EH (cell line): Measurements from ENCODE around the gene YBX2.
A peak's percentile ranks its signal among the peaks of the same experiment; 100 is the strongest.

Source experiments
- DNase-seq: peaks from one replicate; pipeline ENCODE4 v3.0.0-alpha.2; 2015; ENCODE audit warnings: low read depth

Gene YBX2

GRCh38 chr17:7322520-7323194 lies 28.2 kb upstream of the YBX2 start:
- no peak for DNase-seq

- DNase-seq = no peak
Observed at GRCh38 chr17:7321466-7321865, 27.0 kb upstream of the YBX2 start.

DNA sequence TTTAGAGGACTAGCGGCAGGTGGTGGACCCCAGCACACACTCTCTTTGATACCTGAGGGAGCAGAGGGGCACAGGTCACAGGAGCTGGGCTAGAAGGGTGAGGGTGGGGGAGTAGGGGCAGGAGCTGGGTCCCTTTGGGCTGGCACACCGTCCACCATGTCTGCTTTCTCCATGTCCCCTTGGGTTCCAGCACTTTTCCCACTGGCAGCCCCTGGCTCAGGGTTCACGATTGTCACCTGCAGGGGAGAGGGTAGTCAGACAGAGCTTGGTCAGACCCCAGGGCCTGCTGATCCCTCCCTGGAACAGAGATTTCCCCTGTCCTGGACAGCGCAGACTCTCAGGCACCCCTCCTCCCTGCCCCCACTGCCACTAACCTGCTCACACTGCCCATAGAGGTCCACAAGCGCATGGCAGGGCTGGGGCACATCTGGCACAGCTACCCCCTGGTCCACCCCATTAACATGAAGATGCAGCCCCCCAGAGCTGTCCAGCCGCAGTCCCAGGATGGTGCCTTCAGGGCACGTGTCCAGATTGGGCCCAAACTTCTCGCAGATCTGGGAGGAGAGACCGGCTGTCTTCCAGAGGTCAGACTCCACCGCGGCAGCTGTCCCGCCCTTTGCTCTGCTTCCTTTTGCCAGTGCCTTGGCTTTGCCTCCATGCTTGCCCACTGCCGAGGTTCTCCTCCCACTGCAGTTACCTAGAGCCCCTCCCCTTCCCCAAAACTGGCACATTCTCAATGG lies 23.9 kb upstream of the YBX2 start:
- DNase-seq = no peak

DNA sequence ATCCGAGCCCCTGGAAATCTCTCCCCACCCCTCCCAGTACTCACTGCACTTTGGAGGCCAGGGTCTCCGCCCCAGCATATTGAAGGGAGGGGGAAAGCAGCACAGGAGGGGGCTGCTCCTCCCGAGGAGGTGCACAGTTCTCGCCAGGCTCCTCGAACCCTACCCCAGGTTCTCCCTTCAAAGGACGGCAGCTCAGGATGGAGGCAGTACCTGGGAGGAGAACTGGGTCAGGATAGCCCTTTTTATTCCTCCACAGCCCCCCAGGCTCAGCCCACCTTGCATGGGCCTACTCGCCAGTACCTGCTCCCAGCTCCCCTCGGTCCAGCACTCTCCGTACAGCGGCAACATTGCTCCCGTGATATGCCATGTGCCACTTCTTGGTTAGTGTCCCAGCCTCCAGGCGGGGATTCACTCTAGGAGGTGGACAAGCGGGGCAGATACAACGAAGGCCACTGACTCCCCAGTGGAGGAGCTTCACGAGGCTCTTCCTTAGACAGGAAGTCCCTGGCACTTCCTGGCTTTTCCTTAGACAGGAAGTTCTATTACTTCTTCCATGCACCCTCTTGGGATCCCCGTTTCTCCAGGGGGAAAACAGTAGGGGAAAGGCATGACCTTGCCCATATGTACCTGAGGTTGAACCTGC lies 22.8 kb upstream of the YBX2 start:
- no peak for DNase-seq

DNA sequence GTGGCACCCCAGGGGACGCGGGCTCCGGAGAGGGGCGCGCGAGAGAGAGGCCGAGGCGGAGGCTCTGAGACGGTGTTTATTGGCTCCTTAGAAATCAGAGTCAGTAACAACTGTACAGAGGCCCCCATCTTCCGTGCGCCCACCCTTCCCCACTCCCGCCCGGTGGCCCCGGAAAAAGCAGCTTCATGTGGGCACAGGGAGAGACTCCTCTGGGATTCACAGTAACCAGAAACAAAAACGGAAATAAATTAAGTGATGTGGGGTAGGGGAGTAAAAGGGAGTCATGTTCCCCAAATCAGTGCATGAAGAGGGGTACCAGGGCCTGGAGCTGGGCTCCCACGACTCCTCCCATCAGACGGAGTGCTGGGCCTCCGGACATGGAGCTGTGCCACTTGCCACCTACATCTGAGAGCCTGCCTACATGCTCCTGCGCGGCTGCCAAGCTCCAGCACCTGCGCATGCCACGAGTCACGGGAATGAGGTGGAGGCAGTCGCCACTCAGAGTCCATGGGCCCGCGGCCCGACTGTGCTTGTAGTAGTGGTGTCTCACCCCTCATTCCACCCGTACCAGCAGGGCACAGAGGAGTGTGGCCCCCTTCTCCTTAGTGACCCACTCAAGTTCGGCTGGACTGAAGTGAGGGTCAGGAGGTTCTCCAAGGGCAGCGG lies 21.3 kb upstream of the YBX2 start:
- DNase-seq = no peak

DNA sequence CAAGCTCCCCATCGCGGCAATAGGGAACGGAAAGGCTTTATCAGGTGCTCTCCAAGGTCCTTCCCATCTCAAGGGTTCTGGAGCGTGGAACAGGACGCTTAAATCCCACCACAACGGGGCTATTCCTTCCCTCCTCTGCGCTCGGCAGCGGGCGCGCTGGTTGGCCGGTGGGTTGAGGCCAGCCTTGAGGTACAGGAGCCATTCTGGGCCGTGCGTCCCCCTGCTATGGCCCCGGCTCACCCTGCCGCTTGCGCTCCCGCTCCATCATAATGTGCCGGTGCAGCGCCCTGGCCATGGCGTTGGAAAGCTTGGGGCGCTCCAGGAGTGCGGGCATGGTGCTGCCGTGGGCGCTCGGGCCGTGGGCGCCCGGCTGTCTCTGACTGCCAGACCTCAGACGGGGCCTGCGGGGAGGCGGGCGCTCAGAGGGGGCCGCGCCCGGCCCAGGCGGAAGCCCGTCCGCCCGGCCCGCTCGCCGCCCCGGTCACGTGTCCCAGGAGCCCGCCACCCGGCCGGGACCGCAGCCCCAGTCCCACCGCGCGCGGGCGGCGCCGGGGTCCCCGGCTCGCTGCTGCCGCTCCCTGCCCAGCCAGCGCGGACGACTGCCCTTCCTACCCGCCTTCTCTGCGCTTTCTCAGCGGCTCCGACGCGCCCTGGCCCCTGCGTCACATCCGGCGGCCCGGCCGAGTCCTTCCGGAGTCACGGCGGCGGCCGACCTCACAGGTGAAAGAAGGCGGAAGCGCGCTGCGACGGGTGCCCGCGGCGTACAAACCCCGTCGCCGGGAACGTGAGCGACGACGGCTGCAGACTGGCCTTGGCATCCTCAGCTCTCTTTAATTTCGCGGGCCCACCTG lies 20.5 kb upstream of the YBX2 start, which contains the start of gene GPS2:
GPS2 (minus strand) TSS at position 642 of the 851 bp plus-strand sequence; CDS start at position 334, 308 bp downstream.
- peak; percentile 82 for DNase-seq

GRCh38 chr17:7313890-7314718 lies 19.7 kb upstream of the YBX2 start:
- DNase-seq = peak; percentile 49

GRCh38 chr17:7313088-7313889 lies 18.9 kb upstream of the YBX2 start:
- DNase-seq = no peak

DNA sequence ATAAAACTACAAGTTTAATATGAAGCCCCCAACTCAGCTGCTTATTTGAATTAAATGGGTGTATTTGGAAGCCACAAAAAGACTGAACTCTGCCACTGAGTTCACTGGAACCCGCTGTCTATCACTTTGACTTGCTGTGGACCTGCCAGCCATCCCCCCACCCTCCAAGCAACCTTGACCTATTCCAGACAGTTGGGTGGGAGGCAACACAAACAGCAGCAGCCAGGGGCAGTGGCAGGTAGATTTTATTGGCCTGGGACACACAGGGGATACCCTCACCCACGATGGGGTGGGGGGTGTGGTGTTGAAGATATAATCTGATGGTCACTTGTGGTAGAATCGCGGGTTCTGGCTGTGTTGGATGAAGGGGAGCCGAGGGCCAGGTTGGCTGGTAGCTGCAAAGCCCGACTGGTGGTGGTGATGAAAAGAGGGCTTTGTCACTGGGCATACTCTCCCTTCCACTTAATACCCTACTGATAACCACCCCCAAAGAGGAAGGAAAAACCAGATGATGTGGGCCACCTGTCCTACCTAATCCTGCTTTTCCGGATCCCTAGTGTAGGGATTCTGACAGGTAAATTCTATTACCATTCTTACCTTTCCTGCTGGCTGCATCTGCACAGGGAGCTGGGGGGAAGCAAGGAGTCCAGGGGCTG lies 18.1 kb upstream of the YBX2 start:
- no peak for DNase-seq

DNA sequence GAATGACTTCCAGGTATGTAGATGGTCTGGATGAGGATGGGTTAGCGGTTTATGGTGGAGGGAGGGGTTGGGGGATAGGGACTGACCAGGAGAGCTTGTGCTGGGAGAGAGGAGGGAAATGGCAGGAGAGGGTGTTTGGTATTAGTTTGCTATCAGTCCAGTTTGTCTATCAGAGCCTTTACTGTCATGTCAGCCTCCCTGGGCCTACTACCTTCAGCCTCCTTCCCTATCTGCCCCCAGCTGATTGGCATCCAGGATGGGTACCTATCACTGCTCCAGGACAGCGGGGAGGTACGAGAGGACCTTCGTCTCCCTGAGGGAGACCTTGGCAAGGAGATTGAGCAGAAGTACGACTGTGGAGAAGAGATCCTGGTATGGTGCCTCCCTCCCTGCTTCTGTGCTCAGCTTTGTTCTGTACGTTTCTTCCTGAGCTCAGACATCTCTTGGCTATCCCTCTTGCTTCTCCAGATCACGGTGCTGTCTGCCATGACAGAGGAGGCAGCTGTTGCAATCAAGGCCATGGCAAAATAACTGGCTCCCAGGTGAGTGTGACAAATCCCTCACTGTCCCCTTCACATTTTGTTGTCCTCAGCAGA lies 16.8 kb upstream of the YBX2 start:
- no peak for DNase-seq

DNA sequence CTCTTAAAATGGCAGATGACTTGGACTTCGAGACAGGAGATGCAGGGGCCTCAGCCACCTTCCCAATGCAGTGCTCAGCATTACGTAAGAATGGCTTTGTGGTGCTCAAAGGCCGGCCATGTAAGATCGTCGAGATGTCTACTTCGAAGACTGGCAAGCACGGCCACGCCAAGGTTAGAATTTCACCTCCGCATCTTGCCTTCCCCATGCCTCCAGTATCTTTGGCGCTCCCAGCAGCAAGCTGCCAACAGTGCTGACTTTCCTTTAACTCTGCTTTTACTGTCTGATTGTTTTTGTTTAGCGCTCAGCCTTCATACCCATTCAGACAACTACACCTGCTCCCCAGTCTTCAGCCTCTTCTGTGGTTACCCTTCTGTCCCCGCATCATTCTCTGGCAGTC lies 15.2 kb upstream of the YBX2 start:
- DNase-seq = no peak

DNA sequence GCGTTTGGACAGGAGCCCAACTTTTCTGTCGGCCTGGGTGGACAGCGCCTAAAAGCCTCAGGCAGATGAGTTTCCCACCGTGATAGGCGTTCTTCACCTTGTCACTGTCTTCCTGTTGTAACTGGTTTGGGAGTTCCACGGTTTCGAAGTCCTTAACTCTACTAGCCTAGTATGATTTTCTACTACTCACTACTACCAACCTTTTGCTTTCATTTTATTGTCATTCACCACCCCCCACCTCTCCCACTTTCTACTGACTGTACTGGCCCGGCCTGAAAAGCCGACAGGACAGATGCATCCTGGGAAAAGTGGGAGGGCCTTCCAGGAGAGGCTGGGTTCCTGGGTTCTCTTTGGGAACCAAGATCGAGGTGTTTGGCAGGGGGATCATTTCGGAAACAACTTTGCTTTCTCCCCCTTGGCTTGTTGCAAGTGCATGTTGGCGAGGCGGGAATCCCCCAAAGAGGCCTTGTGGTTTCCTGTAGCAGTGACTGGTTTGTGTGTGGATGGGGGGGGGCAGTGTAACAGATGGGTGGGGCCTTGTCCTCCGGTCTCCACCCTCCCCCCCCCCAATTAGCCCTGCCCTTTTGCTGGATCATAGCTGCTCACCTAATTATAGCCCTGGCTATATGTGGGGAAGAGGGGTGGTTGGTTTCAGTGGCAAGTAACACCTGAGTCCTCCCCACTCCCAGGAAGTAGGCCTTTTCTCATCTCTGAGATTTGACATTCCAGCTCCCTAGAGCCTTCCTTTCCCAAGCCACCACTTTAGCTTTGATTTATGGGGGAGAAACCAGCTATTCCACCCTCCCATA lies 14.4 kb upstream of the YBX2 start:
- peak; percentile 88 for DNase-seq

- DNase-seq = peak; percentile 44
Observed at GRCh38 chr17:7307686-7308624, 13.5 kb upstream of the YBX2 start.

GRCh38 chr17:7306911-7307685 lies 12.7 kb upstream of the YBX2 start, which contains the start of gene EIF5A:
Gene EIF5A, plus strand, starts transcription at chr17:7307628. Its CDS starts 2,008 bp downstream, at chr17:7309636.
- peak; percentile 100 for DNase-seq

GRCh38 chr17:7304179-7304578 lies 9.7 kb upstream of the YBX2 start:
- no peak for DNase-seq
